Measurements from ENCODE around the gene SCCPDH.

The SCCPDH gene

GRCh38 chr1:246768403-246769020 is 44.3 kb downstream of the SCCPDH start:
- Mint-ChIP-seq H3K4me3 (no peak overlapping the region), H3K9me3 (no peaks in the 10 kb centered on the region), H3K36me3 (ENCODE audit: insufficient read depth) (peaks cover 7% of the 10 kb centered on the region), H3K4me1 (no peaks in the 10 kb centered on the region), H3K27me3 (no peaks in the 10 kb centered on the region), H3K27ac (ENCODE audit: low read depth) (no peak overlapping the region)
- DNase-seq (ENCODE audit: low spot score in 2 of 2) (no peak), ATAC-seq (replicated peaks; ENCODE audit: extremely low read depth, poor library complexity, severe bottlenecking) (no peak)

GRCh38 chr1:246769306-246769705 is 45.1 kb downstream of the SCCPDH start:
- Mint-ChIP-seq H3K9me3 (no peaks in the 10 kb centered on the region), H3K27me3 (no peaks in the 10 kb centered on the region)
- no peak for ATAC-seq (replicated peaks; ENCODE audit: extremely low read depth, poor library complexity, severe bottlenecking)

GRCh38 chr1:246771366-246771765 is 47.2 kb downstream of the SCCPDH start:
- no peaks in the 10 kb centered on the region for H3K27me3 Mint-ChIP-seq

More at GRCh38 chr1:246769306-246769705, 45.1 kb downstream of the SCCPDH start:
- peaks cover 7% of the 10 kb centered on the region for H3K36me3 Mint-ChIP-seq (ENCODE audit: insufficient read depth)
- no peak for DNase-seq (ENCODE audit: low spot score in 2 of 2)
- H3K4me1 Mint-ChIP-seq = no peaks in the 10 kb centered on the region
- no peak overlapping the region for H3K27ac Mint-ChIP-seq (ENCODE audit: low read depth)
- no peak overlapping the region for H3K4me3 Mint-ChIP-seq

GRCh38 chr1:246772686-246773085 is 48.5 kb downstream of the SCCPDH start:
- peaks cover 5% of the 10 kb centered on the region for H3K36me3 Mint-ChIP-seq (ENCODE audit: insufficient read depth)
- ATAC-seq (replicated peaks; ENCODE audit: extremely low read depth, poor library complexity, severe bottlenecking) (no peak), DNase-seq (ENCODE audit: low spot score in 2 of 2) (no peak)
- no peak overlapping the region for H3K4me3 Mint-ChIP-seq
- no peak overlapping the region for H3K27ac Mint-ChIP-seq (ENCODE audit: low read depth)
- no peaks in the 10 kb centered on the region for H3K27me3 Mint-ChIP-seq
- no peaks in the 10 kb centered on the region for H3K4me1 Mint-ChIP-seq
- no peaks in the 10 kb centered on the region for H3K9me3 Mint-ChIP-seq

More at GRCh38 chr1:246771366-246771765, 47.2 kb downstream of the SCCPDH start:
- H3K27ac Mint-ChIP-seq (ENCODE audit: low read depth) = no peak overlapping the region
- no peak overlapping the region for H3K4me3 Mint-ChIP-seq
- H3K9me3 Mint-ChIP-seq = no peaks in the 10 kb centered on the region
- ATAC-seq (replicated peaks; ENCODE audit: extremely low read depth, poor library complexity, severe bottlenecking) (no peak), DNase-seq (ENCODE audit: low spot score in 2 of 2) (no peak)
- no peaks in the 10 kb centered on the region for H3K4me1 Mint-ChIP-seq
- H3K36me3 Mint-ChIP-seq (ENCODE audit: insufficient read depth) = peaks cover 5% of the 10 kb centered on the region

GRCh38 chr1:246773213-246773641 is 49.0 kb downstream of the SCCPDH start:
- H3K27me3 Mint-ChIP-seq = no peaks in the 10 kb centered on the region
- H3K27ac Mint-ChIP-seq (ENCODE audit: low read depth) = no peak overlapping the region
- no peaks in the 10 kb centered on the region for H3K9me3 Mint-ChIP-seq
- H3K36me3 Mint-ChIP-seq (ENCODE audit: insufficient read depth) = peaks cover 5% of the 10 kb centered on the region
- ATAC-seq (replicated peaks; ENCODE audit: extremely low read depth, poor library complexity, severe bottlenecking) (no peak), DNase-seq (ENCODE audit: low spot score in 2 of 2) (no peak)
- no peak overlapping the region for H3K4me3 Mint-ChIP-seq
- H3K4me1 Mint-ChIP-seq = no peaks in the 10 kb centered on the region

- H3K36me3 Mint-ChIP-seq (ENCODE audit: insufficient read depth) = peaks cover 1% of the 10 kb centered on the region
- H3K9me3 Mint-ChIP-seq = no peaks in the 10 kb centered on the region
- no peak overlapping the region for H3K4me3 Mint-ChIP-seq
- H3K27ac Mint-ChIP-seq (ENCODE audit: low read depth) = no peak overlapping the region
- no peak for DNase-seq (ENCODE audit: low spot score in 2 of 2)
- H3K4me1 Mint-ChIP-seq = no peaks in the 10 kb centered on the region
- H3K27me3 Mint-ChIP-seq = no peaks in the 10 kb centered on the region
- ATAC-seq (replicated peaks; ENCODE audit: extremely low read depth, poor library complexity, severe bottlenecking) = no peak
Observed at GRCh38 chr1:246775531-246776385, 51.5 kb downstream of the SCCPDH start.

- H3K4me3 Mint-ChIP-seq = no peak overlapping the region
- no peak overlapping the region for H3K27ac Mint-ChIP-seq (ENCODE audit: low read depth)
- H3K9me3 Mint-ChIP-seq = no peaks in the 10 kb centered on the region
- H3K27me3 Mint-ChIP-seq = no peaks in the 10 kb centered on the region
- H3K36me3 Mint-ChIP-seq (ENCODE audit: insufficient read depth) = peaks cover 1% of the 10 kb centered on the region
- H3K4me1 Mint-ChIP-seq = no peaks in the 10 kb centered on the region
- no peak for DNase-seq (ENCODE audit: low spot score in 2 of 2)
- ATAC-seq (replicated peaks; ENCODE audit: extremely low read depth, poor library complexity, severe bottlenecking) = no peak
Observed at GRCh38 chr1:246776923-246777322, 52.7 kb downstream of the SCCPDH start.

- no peaks in the 10 kb centered on the region for H3K36me3 Mint-ChIP-seq (ENCODE audit: insufficient read depth)
- ATAC-seq (replicated peaks; ENCODE audit: extremely low read depth, poor library complexity, severe bottlenecking) = no peak
- DNase-seq (ENCODE audit: low spot score in 2 of 2) = no peak
- no peak overlapping the region for H3K4me3 Mint-ChIP-seq
- no peak overlapping the region for H3K27ac Mint-ChIP-seq (ENCODE audit: low read depth)
- H3K9me3 Mint-ChIP-seq = no peaks in the 10 kb centered on the region
- H3K27me3 Mint-ChIP-seq = no peaks in the 10 kb centered on the region
- H3K4me1 Mint-ChIP-seq = no peaks in the 10 kb centered on the region
Observed at GRCh38 chr1:246778663-246779062, 54.5 kb downstream of the SCCPDH start.

GRCh38 chr1:246779561-246780175 is 55.5 kb downstream of the SCCPDH start:
- Mint-ChIP-seq H3K27ac (ENCODE audit: low read depth) (no peak overlapping the region), H3K36me3 (ENCODE audit: insufficient read depth) (no peaks in the 10 kb centered on the region), H3K4me1 (peaks cover 2% of the 10 kb centered on the region), H3K4me3 (no peak overlapping the region), H3K27me3 (no peaks in the 10 kb centered on the region), H3K9me3 (no peaks in the 10 kb centered on the region)
- no peak for ATAC-seq (replicated peaks; ENCODE audit: extremely low read depth, poor library complexity, severe bottlenecking)
- DNase-seq (ENCODE audit: low spot score in 2 of 2) = no peak

- H3K27ac Mint-ChIP-seq (ENCODE audit: low read depth) = no peak overlapping the region
- H3K4me3 Mint-ChIP-seq = no peak overlapping the region
- no peaks in the 10 kb centered on the region for H3K9me3 Mint-ChIP-seq
- no peak for ATAC-seq (replicated peaks; ENCODE audit: extremely low read depth, poor library complexity, severe bottlenecking)
- peaks cover 5% of the 10 kb centered on the region for H3K4me1 Mint-ChIP-seq
- H3K27me3 Mint-ChIP-seq = no peaks in the 10 kb centered on the region
- no peak for DNase-seq (ENCODE audit: low spot score in 2 of 2)
- no peaks in the 10 kb centered on the region for H3K36me3 Mint-ChIP-seq (ENCODE audit: insufficient read depth)
Observed at GRCh38 chr1:246780264-246780663, 56.1 kb downstream of the SCCPDH start.

GRCh38 chr1:246781212-246781611 is 57.0 kb downstream of the SCCPDH start:
- H3K9me3 Mint-ChIP-seq = no peaks in the 10 kb centered on the region
- ATAC-seq (replicated peaks; ENCODE audit: extremely low read depth, poor library complexity, severe bottlenecking) = no peak

GRCh38 chr1:246782120-246782900 is 58.1 kb downstream of the SCCPDH start:
- Mint-ChIP-seq H3K36me3 (ENCODE audit: insufficient read depth) (no peaks in the 10 kb centered on the region), H3K27me3 (no peaks in the 10 kb centered on the region), H3K4me1 (peaks cover 5% of the 10 kb centered on the region), H3K4me3 (no peak overlapping the region), H3K27ac (ENCODE audit: low read depth) (no peak overlapping the region), H3K9me3 (no peaks in the 10 kb centered on the region)
- no peak for DNase-seq (ENCODE audit: low spot score in 2 of 2)
- no peak for ATAC-seq (replicated peaks; ENCODE audit: extremely low read depth, poor library complexity, severe bottlenecking)

More at GRCh38 chr1:246781212-246781611, 57.0 kb downstream of the SCCPDH start:
- Mint-ChIP-seq H3K36me3 (ENCODE audit: insufficient read depth) (no peaks in the 10 kb centered on the region), H3K4me1 (peaks cover 5% of the 10 kb centered on the region), H3K27me3 (no peaks in the 10 kb centered on the region), H3K27ac (ENCODE audit: low read depth) (no peak overlapping the region), H3K4me3 (no peak overlapping the region)
- DNase-seq (ENCODE audit: low spot score in 2 of 2) = no peak
